SW480 (cell line): ENCODE results near the gene BHLHE23.

Source experiments
- DNase-seq: peaks from one replicate; pipeline ENCODE4 v3.0.0-alpha.2; 2016; ENCODE audit warnings: low spot score

Gene BHLHE23

DNA sequence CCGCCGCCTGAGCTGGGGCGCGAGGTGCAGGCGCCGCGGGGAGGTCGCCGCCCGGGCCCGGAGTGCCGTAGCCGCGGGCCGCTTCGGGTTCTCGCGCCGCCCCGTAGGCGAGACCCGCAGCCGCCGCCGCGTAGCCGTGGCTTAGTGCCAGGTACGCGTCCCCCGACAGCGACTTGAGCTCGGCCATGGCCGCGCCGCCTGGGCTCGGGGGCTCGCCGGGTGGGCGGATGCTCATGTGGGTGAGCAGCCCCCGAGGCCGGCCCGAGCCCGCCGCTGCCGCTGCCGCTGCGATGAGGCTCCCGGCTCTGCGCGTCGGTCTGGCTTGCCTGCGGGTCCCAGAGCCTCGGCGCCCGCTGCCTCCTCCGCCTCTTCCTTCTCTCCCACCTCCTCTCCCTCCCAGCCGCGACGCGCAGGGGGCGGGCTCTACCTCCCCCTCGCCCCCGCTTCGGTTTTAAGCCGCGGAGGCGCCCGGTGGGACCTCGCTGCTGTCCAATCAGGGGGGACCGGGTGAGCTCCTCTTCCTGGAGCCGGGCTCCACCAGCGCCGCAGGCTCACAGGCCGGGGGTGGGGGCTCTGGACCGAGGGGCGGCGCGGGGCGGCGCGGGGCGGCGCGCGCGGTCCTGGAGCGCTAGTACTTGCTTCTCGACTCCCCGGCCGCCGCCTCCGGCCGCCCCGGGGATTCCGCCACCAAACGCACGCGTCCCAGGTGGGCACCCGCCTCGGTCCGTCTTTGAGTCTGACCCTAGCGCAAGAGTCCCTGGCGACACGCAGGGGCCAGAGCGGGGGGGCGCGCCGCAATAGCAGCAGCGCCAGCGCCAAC lies at the start of gene BHLHE23:
Gene BHLHE23 (minus strand): TSS at position 425 of the 820 bp plus-strand sequence. CDS start 190 bp downstream, at position 235.
- no peak for DNase-seq

- DNase-seq: no peak
Observed at GRCh38 chr20:63055575-63056235, 48.9 kb upstream of the BHLHE23 start.

DNA sequence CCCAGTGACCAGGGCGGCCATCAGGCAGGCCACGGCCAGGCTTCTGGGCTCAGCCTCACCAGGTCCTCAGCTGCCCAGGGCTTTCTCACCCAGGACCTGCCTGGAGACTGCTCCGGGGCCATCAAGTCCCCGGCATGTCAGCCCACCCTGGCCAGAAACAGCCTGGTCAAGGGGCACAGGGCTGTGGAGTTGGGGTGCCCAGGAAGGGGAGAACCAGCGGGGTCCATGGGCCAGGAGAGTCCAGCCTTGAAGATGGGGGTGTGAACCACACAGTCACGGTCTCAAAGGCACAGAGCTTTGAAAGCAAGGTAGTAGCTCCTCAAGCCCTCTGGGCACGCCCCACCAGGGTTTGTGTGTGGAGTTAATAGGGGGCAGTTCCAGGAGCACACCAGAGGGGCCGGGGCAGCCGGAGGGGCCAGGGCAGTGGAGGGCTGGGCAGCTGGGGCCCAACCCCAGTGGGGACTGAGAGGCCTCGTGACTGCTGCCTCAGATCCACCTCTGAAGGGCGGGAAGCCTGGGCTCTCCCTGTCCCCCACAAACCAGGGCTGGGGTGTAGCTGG lies 48.0 kb upstream of the BHLHE23 start:
- no peak for DNase-seq

DNA sequence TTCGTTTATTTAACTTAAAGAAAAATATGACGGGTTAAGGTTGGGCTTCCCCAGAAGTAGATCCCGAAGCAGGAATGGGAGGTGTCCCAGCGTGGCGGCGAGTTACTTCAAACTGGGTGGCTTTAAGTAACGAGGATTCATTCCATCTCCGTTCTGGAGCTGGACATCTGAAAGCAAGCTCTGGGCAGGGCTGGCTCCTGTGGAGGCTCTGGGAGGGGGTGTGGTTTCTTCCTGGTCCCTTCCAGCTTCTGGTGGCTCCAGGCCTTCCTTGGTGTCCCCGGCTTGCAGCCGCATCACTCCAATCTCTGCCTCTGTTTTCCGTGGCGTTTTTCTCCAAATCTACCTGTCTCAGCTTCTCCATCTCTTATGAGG lies 47.3 kb upstream of the BHLHE23 start:
- DNase-seq: no peak

GRCh38 chr20:63053432-63054102 lies 46.8 kb upstream of the BHLHE23 start:
- no peak for DNase-seq

GRCh38 chr20:63052571-63053431 lies 46.0 kb upstream of the BHLHE23 start:
- DNase-seq: no peak

DNA sequence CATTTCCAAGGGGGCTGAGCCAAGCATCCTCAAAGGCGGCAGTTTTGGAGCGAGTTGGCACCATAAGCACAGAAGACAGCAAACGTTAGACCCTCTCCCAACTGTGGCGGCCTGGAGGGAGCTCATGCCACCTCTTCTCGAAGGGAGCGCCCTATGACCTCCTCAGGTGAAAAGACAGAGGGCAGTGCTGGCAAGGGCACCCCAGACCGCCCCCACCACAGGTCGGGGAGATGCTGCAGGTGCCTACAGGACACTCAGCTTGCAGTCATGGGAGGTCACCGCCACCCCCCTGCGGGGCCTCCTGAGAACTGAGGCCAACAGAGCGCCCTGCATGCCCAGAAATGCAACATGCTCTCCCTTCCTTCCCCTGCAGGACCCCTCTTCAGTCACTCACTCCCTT lies 45.1 kb upstream of the BHLHE23 start:
- DNase-seq: no peak

DNA sequence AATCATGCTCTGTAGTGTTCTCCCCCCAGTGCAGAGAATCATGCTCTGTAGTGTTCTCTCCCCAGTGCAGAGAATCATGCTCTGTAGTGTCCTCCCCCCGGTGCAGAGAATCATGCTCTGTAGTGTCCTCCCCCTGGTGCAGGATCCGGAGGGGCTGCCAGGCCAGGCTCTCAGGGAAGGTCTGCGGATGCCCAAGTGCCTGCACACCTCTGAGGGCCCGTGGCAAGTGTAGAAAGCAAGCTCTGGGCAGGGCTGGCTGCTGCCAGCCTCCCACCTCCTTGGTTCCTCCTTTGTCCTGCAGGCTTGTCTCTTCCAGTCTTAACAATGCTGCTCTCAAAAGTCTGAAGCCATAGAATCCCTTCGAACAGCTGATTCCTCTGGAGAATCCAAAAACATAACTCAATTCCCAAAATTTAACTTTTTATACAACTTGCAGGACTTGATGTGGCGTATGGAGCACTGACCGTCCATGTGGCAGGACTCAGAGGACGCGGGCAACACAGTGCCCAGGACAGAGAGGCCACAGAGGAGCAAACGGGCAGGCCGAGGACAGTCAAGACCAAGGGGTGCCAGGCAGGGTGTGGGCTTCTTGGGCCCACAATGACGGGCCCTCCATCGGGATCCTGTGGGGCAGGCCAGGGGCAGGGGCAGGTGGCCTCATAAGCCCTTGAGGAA lies 44.6 kb upstream of the BHLHE23 start:
- no peak for DNase-seq

- DNase-seq: no peak
Observed at GRCh38 chr20:63050406-63050805, 43.6 kb upstream of the BHLHE23 start.

- no peak for DNase-seq
Observed at GRCh38 chr20:63049561-63050221, 42.9 kb upstream of the BHLHE23 start.

DNA sequence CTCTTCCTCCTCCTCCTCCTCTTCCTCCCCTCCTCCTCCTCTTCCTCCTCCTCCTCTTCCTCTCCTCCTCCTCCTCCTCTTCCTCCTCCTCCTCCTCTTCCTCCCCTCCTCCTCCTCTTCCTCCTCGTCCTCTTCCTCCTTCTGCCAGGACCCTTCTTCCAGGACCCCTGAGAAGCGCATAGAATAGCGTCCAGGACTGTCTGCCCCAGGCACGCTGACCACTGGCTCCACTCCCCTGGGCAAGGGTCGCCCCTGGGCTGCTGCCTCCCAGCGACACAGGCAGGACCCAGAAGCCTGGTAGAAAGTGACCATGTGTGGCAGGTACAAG lies 42.4 kb upstream of the BHLHE23 start:
- DNase-seq: no peak

GRCh38 chr20:63048516-63049190 lies 41.9 kb upstream of the BHLHE23 start:
- DNase-seq: no peak

GRCh38 chr20:63047946-63048345 lies 41.2 kb upstream of the BHLHE23 start:
- DNase-seq: no peak

GRCh38 chr20:63047267-63047666 lies 40.5 kb upstream of the BHLHE23 start:
- DNase-seq: no peak

DNA sequence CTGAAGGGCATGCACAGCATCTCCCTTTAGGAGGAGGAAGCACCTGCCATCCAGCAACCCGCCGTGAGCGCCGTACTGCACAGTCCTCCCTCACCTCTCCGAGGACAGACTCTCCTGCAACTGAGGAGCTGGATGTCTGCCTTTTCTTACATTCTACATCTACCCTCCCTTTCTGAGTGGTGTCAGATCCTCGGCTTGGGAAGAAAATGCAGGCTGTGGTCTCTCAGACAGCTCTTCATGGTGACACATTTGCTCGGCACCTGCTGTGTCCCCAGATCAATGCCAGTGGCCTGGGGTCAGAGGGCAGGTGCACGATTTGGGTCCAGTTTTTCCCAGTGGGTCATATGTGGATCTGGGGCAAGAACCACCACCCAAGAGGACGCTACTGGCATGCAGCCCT lies 40.1 kb upstream of the BHLHE23 start:
- DNase-seq: no peak

- no peak for DNase-seq
Observed at GRCh38 chr20:63045991-63046390, 39.2 kb upstream of the BHLHE23 start.

DNA sequence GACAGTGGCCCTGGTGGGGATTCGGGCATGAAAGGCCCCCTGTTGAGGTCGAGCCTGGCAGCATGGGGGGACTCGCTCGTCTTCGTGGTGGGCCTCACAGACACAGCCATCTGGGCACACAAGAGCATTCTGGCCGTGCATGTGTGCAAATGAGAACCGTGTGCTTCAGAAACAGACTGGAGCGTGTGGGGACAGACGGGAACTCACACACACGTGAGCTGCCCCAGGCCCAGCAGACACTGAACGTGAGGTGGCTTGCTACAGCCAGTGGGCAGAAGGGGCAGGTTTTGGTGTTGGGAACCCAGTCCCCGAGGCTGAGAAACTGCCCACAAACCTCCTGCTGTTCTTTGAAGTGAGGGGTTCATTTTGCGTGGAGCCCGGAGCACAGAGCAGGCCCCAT lies 38.6 kb upstream of the BHLHE23 start:
- no peak for DNase-seq

DNA sequence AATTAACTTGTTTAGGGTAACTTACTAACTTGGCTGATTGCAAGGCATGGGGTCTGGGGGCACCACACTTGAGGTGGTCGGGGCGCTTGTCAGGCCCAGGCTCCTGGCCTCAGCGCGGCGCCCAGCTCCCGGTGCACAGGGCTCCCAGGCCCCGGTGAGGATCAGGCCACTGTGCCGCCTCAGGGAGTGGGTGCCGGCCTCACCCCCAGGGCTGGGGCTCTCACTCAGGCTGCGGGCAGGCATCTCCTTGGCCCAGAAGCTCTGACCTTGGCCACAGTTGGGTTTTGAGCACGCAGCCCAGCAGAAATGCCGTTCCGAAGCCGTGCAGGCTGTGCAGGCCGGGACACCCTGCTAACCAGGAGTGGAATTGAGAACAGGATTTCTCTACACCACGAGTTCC lies 37.8 kb upstream of the BHLHE23 start:
- no peak for DNase-seq

DNA sequence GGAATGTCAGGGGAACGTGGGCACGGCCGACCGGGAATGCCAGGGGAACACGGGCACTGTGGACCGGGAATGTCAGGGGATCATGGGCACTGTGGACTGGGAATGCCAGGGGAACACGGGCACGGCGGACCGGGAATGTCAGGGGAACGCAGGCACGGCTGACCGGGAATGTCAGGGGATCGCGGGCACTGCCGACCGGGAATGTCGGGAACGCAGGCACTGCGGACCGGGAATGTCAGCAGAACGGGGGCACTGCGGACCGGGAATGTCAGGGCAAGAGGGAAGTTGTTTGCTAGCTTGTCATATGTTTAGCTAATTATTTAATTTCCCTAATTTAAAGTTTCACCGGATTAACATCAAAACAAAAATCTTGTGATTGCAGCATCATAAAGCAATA lies 37.4 kb upstream of the BHLHE23 start:
- no peak for DNase-seq
